ENCODE data around the gene RUNDC3A.

DNA sequence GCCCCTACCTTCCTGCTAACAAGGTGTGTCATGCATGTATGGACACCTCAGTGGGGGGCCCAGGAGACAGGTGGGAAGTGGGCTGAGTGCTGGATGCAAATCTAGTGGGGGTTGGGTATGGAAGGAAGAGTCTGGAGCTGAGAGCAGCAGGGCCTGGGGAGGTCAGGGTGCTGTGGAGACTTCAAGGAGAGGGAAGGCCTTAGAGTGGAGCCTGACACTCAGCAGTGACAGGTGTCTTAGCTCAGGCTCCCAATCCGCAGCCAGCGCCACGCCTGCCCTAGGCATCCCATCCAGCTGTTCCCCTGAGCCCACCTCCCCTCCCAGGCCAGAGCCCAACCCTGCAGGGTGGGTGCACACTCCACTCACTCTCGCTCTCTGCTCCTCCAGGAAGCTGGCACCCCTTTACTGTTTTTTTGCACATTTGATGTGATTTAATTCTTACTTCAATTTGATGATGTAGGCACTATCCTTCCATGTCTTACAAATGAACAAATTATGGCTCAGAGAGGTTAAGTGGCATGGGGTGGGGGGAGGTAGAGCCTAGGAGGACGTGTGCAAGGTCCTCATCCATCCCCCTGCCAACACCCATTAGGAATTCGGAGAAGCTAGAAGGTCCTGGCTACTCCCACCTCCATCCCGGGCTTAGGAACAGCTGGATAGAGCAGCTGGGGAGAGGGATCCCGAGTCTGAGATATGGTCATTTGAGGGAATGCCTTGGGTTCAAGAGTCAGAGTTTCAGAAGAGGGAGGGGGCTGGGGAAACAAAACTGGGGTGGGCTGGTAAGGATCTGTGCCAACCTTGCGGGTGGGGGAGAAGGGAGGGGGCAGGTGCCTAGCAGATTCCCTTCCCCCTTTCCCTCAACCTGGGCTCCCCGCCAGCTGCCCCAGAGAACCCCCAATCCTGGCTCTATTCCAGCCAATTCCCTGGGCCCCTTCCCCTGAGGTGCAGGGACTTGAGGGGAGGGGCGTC is 53.2 kb downstream of the RUNDC3A start:
- TF ChIP-seq, protein P1, sequence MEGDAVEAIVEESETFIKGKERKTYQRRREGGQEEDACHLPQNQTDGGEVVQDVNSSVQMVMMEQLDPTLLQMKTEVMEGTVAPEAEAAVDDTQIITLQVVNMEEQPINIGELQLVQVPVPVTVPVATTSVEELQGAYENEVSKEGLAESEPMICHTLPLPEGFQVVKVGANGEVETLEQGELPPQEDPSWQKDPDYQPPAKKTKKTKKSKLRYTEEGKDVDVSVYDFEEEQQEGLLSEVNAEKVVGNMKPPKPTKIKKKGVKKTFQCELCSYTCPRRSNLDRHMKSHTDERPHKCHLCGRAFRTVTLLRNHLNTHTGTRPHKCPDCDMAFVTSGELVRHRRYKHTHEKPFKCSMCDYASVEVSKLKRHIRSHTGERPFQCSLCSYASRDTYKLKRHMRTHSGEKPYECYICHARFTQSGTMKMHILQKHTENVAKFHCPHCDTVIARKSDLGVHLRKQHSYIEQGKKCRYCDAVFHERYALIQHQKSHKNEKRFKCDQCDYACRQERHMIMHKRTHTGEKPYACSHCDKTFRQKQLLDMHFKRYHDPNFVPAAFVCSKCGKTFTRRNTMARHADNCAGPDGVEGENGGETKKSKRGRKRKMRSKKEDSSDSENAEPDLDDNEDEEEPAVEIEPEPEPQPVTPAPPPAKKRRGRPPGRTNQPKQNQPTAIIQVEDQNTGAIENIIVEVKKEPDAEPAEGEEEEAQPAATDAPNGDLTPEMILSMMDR (conservative IDR thresholded peaks at IDR 0.05; ENCODE audit: low read depth, low read length), result no peak
- no peak for TF ChIP-seq EZH2phosphoT487 (IDR thresholded peaks at IDR 0.05; ENCODE audit: borderline replicate concordance, low read length)

Measured in PC-3 (cell line).